H1 (cell line): ENCODE results near the gene MYL6B. TPM values are rescaled to one million over a fixed set of nuclear protein-coding genes. Genes with fewer than 3 reads are reported as not detected.

Experiments used
- BCL11A ChIP-seq, 2 experiments: IDR thresholded peaks; one replicate each; pipeline ENCODE4 v1.6.1; 2011; ENCODE audit warnings: low read depth in 2 of 2, low read length in 2 of 2, mild to moderate bottlenecking in 2 of 2
- KDM1A ChIP-seq: fragments of 200-600, 300-600 bp; sonication (generic); IDR thresholded peaks from 2 replicates; pipeline ENCODE4 v1.7.1; 2016; ENCODE audit warnings: mild to moderate bottlenecking, low read length, borderline replicate concordance
- KDM4A ChIP-seq: IDR thresholded peaks from one replicate; pipeline ENCODE4 v1.7.1; 2012; ENCODE audit warnings: low read depth, mild to moderate bottlenecking, moderate library complexity, low read length, inconsistent platforms; ENCODE audit not compliant: severe bottlenecking
- MAFK ChIP-seq: IDR thresholded peaks from 2 replicates; pipeline ENCODE4 v1.6.1; 2012; ENCODE audit warnings: low read depth, mild to moderate bottlenecking, improper control_type of control experiment, low read length
- SIN3A ChIP-seq, 2 experiments: IDR thresholded peaks in 1 of 2; conservative IDR thresholded peaks in 1 of 2; 2 replicates each; pipeline ENCODE4 v1.6.1; 2011 to 2012; ENCODE audit warnings: low read length in 2 of 2, improper control_type of control experiment in 1 of 2, low read depth in 1 of 2, mild to moderate bottlenecking in 1 of 2
- SIX5 ChIP-seq: IDR thresholded peaks from 2 replicates; pipeline ENCODE4 v1.6.1; 2011; ENCODE audit warnings: mild to moderate bottlenecking, low read depth, low read length
- polyA plus RNA-seq, 7 experiments: library from polyadenylated mRNA; depleted of rRNA in 3 of 7; stranded (reverse) in 5 of 7; unstranded in 2 of 7; fragments of >200 nt in 5 of 7; fragments of 200-250 nt in 2 of 7; gene quantifications; 1 replicate in 5 of 7; 2 replicates in 1 of 7; 4 replicates in 1 of 7; pipeline versions ENCODE4 v1.2.1 to v1.2.3, GENCODE V29; 2011 to 2013; ENCODE audit warnings: missing spikeins in 2 of 7, mixed read lengths in 2 of 7
- total RNA-seq: library from RNA; stranded (reverse); fragmentation: NEBNext Ultra II Directional; extraction: Animal tissue kit (Norgen Biotek cat#: 25700); gene quantifications from 2 replicates; pipeline ENCODE4 v1.2.1, GENCODE V29; 2021

MYL6B gene
- total and polyA plus RNA-seq, 2 of the 8 experiments (the other 6 are each of a cell fraction or from before 2014, with no cell fraction given), result 163 to 202 TPM

GRCh38 chr12:56103823-56104108 is 48.6 kb upstream of the MYL6B start (continued):
- TF ChIP-seq SIX5 (no peak), KDM4A (peak; percentile 43), SIN3A (conservative IDR thresholded peaks at IDR 0.05 in 1 of 2, IDR thresholded peaks at IDR 0.05 in 1 of 2; ENCODE audit: low read depth in 1 of 2, low read length in 2 of 2) (0 out of 4 replicates have a peak, but pooled peaks of 1 of the 2 experiments have one; percentile 32), KDM1A (0 out of 2 replicates have a peak, but pooled peaks have one; percentile 15), BCL11A (IDR thresholded peaks at IDR 0.05; ENCODE audit: low read depth in 2 of 2, low read length in 2 of 2) (no peak), MAFK (no peak)
- TF ChIP-seq, all 59 proteins: peak for 3
